Measurements from ENCODE around the gene TBC1D1. TPM values are rescaled to one million over a fixed set of nuclear protein-coding genes. Genes with fewer than 3 reads are reported as not detected.

The TBC1D1 gene
- polyA plus RNA-seq, 1 donor from 2014 or later, result 23.2 TPM

- Histone ChIP-seq H3K9ac (ENCODE audit: low read length) (no peak overlapping the region), H3K9me2 (ENCODE audit: insufficient read depth, low read length) (no peaks in the 10 kb centered on the region), H3F3A (ENCODE audit: insufficient read depth, low read length, poor library complexity, severe bottlenecking) (no peaks in the 10 kb centered on the region), H3K27me3 (ENCODE audit: insufficient read depth, low read depth, low read length) (no peaks in the 10 kb centered on the region), H3K9me3 (ENCODE audit: low read length) (no peaks in the 10 kb centered on the region), H3K27ac (ENCODE audit: low read length) (no peak overlapping the region), H3K4me2 (ENCODE audit: low read length) (no peak overlapping the region), H3K36me3 (ENCODE audit: insufficient read depth, low read length) (no peaks in the 10 kb centered on the region), H3K4me3 (ENCODE audit: low read length) (no peak overlapping the region), H3K79me2 (replicated peaks; ENCODE audit: insufficient read depth, low read length) (no peaks in the 10 kb centered on the region), H4K20me1 (ENCODE audit: insufficient read depth) (no peaks in the 10 kb centered on the region), H2AFZ (ENCODE audit: low read depth, low read length) (no peak overlapping the region)
- TF ChIP-seq TAF1 (IDR thresholded peaks at IDR 0.05; ENCODE audit: low read depth), result no peak
- no peak for TF ChIP-seq RAD21 (conservative IDR thresholded peaks at IDR 0.05)
- TF ChIP-seq, protein P1, sequence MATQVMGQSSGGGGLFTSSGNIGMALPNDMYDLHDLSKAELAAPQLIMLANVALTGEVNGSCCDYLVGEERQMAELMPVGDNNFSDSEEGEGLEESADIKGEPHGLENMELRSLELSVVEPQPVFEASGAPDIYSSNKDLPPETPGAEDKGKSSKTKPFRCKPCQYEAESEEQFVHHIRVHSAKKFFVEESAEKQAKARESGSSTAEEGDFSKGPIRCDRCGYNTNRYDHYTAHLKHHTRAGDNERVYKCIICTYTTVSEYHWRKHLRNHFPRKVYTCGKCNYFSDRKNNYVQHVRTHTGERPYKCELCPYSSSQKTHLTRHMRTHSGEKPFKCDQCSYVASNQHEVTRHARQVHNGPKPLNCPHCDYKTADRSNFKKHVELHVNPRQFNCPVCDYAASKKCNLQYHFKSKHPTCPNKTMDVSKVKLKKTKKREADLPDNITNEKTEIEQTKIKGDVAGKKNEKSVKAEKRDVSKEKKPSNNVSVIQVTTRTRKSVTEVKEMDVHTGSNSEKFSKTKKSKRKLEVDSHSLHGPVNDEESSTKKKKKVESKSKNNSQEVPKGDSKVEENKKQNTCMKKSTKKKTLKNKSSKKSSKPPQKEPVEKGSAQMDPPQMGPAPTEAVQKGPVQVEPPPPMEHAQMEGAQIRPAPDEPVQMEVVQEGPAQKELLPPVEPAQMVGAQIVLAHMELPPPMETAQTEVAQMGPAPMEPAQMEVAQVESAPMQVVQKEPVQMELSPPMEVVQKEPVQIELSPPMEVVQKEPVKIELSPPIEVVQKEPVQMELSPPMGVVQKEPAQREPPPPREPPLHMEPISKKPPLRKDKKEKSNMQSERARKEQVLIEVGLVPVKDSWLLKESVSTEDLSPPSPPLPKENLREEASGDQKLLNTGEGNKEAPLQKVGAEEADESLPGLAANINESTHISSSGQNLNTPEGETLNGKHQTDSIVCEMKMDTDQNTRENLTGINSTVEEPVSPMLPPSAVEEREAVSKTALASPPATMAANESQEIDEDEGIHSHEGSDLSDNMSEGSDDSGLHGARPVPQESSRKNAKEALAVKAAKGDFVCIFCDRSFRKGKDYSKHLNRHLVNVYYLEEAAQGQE (IDR thresholded peaks at IDR 0.05; ENCODE audit: borderline replicate concordance), result no peak
- no peak for TF ChIP-seq EP300 (conservative IDR thresholded peaks at IDR 0.05; ENCODE audit: poor library complexity, severe bottlenecking)
- TF ChIP-seq, protein P2, sequence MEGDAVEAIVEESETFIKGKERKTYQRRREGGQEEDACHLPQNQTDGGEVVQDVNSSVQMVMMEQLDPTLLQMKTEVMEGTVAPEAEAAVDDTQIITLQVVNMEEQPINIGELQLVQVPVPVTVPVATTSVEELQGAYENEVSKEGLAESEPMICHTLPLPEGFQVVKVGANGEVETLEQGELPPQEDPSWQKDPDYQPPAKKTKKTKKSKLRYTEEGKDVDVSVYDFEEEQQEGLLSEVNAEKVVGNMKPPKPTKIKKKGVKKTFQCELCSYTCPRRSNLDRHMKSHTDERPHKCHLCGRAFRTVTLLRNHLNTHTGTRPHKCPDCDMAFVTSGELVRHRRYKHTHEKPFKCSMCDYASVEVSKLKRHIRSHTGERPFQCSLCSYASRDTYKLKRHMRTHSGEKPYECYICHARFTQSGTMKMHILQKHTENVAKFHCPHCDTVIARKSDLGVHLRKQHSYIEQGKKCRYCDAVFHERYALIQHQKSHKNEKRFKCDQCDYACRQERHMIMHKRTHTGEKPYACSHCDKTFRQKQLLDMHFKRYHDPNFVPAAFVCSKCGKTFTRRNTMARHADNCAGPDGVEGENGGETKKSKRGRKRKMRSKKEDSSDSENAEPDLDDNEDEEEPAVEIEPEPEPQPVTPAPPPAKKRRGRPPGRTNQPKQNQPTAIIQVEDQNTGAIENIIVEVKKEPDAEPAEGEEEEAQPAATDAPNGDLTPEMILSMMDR (IDR thresholded peaks at IDR 0.05; ENCODE audit: poor library complexity, severe bottlenecking), result no peak
- TF ChIP-seq EZH2 (IDR thresholded peaks at IDR 0.05; ENCODE audit: borderline replicate concordance, insufficient read depth, low read length, poor library complexity, severe bottlenecking), result no peak
- TF ChIP-seq SMC3 (conservative IDR thresholded peaks at IDR 0.05; ENCODE audit: poor library complexity), result no peak
- TF ChIP-seq POLR2AphosphoS5 (IDR thresholded peaks at IDR 0.05), result no peak
- no peak for TF ChIP-seq MXI1 (conservative IDR thresholded peaks at IDR 0.05; ENCODE audit: poor library complexity, severe bottlenecking)
These were observed 199.8 kb downstream of the TBC1D1 start for GRCh38 chr4:38090455-38091246.

DNA sequence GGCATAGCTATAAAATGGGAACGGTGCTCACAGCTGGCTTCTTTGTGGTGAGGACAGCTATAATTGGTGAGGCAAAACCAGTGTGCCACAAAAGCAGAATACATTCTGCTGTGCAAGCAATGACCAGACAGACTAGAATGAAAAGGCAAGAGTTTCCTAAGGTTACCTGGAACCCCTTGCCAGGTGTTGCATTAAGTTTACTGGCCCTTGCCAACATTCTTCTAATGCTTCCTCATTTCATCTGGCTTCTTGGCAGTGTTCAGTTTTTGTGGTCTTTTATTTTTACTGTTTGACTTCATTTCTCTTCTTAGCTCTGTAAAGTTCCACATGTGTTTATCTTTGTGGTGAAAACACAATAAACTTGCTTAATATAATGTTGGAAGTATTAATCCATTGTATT, 200.8 kb downstream of the TBC1D1 start:
- Histone ChIP-seq H4K20me1 (ENCODE audit: insufficient read depth) (no peaks in the 10 kb centered on the region), H2AFZ (ENCODE audit: low read depth, low read length) (no peak overlapping the region), H3K4me3 (ENCODE audit: low read length) (no peak overlapping the region), H3K79me2 (replicated peaks; ENCODE audit: insufficient read depth, low read length) (no peaks in the 10 kb centered on the region), H3K4me2 (ENCODE audit: low read length) (no peak overlapping the region), H3K36me3 (ENCODE audit: insufficient read depth, low read length) (no peaks in the 10 kb centered on the region), H3K9ac (ENCODE audit: low read length) (no peak overlapping the region), H3K27ac (ENCODE audit: low read length) (no peak overlapping the region), H3K27me3 (ENCODE audit: insufficient read depth, low read depth, low read length) (no peaks in the 10 kb centered on the region), H3K9me2 (ENCODE audit: insufficient read depth, low read length) (no peaks in the 10 kb centered on the region), H3K9me3 (ENCODE audit: low read length) (no peaks in the 10 kb centered on the region), H3F3A (ENCODE audit: insufficient read depth, low read length, poor library complexity, severe bottlenecking) (no peaks in the 10 kb centered on the region)
- TF ChIP-seq MXI1 (conservative IDR thresholded peaks at IDR 0.05; ENCODE audit: poor library complexity, severe bottlenecking) (no peak), EZH2 (IDR thresholded peaks at IDR 0.05; ENCODE audit: borderline replicate concordance, insufficient read depth, low read length, poor library complexity, severe bottlenecking) (no peak), EP300 (conservative IDR thresholded peaks at IDR 0.05; ENCODE audit: poor library complexity, severe bottlenecking) (no peak), RAD21 (conservative IDR thresholded peaks at IDR 0.05) (no peak)

Measured in neural cell (in vitro differentiated cells).